ENCODE results near the gene AOX1.

DNA sequence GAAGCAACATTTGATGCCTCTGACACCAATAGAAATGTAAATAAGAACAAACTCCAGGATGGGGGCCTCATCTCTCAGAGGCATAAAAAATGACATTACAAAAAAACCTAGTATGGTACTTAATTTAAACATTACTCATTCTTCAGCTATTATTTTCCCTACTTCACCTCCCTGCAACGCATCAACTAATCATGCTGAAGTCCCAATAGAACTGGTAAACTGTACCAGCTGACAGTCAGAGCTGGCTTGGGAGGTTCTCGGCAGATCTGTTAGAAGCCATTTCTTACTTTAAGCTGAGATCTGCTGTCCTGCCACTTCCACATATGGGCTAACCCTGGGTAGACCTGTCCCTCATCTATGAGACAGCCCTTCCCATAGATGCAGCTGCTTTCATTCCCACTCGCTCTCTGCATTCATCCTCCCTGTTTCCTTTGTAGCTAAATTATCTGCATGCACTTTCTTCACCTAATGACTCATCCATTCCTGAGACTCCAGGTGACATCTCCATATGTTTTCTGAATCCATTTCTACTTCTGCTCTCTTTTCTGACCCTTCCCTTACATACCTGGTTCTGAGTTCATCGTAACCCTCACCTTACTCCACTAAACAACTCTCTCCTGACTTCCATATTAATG is 108.1 kb downstream of the AOX1 start:
- no peak for TF ChIP-seq GATA2 (IDR thresholded peaks at IDR 0.05; ENCODE audit: low read depth, low read length)
- TF ChIP-seq GATA3 (IDR thresholded peaks at IDR 0.05; ENCODE audit: low read depth, low read length), result no peak
